ENCODE measurements around the gene PHF1. TPM values are rescaled to one million over a fixed set of nuclear protein-coding genes. Genes with fewer than 3 reads are reported as not detected.

PHF1 gene
- polyA plus RNA-seq, 1 donor (not counting 4 experiments of a cell fraction or from before 2014, with no cell fraction given) = 15.8 TPM

DNA sequence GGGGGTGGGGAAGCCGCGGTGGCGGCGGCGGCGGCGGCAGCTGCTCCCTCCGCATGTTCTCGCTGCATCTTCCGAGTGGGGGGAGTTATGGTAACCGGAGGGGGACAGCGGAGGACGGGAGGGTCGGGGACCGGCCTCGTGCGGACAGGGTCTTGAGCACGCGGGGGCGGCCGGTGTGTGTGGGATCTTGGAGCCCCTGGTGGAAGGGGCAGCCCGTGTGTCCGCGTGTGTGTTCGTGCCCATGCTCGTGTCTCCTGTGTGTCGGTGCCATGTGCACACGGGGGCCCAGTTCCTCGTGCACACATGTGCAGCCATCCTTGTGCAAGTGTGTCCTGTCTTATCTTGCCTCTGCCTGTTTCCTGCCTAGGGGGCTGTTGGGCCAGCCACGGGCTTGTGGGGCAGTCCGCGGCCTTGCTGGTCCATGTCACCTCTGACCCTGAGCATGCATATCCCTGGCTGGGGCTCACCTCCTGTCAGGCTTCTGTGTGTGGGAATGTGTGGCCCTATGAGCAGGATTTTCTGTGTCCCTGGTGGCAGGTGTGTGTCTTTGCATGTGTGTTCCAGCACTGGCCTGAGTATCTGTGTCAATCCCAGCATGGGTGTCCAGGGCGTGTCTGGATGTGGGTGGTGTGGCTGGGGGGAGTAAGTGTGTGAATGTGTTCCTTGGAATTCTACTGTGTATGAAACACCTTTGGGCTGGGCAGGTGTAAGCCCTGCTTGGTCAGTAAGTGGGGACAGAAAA is 17.6 kb downstream of the PHF1 start:
- Histone ChIP-seq H3K4me2 (ENCODE audit: control insufficient read depth, extremely low read depth, insufficient read depth, low read depth, low read length) (peak overlapping the region; percentile 81), H2AFZ (ENCODE audit: control insufficient read depth, low read length) (peak overlapping the region; percentile 69), H3K4me1 (ENCODE audit: control insufficient read depth, extremely low read depth, insufficient read depth, low read length) (peaks cover 47% of the 10 kb centered on the region), H3K9me1 (ENCODE audit: control insufficient read depth, extremely low read depth, insufficient read depth, low read length) (no peaks in the 10 kb centered on the region), H3K79me2 (ENCODE audit: control insufficient read depth, insufficient read depth, low read length) (peaks cover 6% of the 10 kb centered on the region), H3K9ac (ENCODE audit: control insufficient read depth, extremely low read depth, insufficient read depth, low read length) (peak overlapping the region; percentile 60), H3K27me3 (ENCODE audit: control insufficient read depth, extremely low read depth, insufficient read depth, low read length) (no peaks in the 10 kb centered on the region), H3K27ac (ENCODE audit: control insufficient read depth, insufficient read depth, low read length) (peak overlapping the region; percentile 52), H4K20me1 (ENCODE audit: control insufficient read depth, extremely low read depth, insufficient read depth, low read length) (no peaks in the 10 kb centered on the region), H3K36me3 (ENCODE audit: control insufficient read depth in 2 of 2, extremely low read depth in 1 of 2, insufficient read depth in 2 of 2, low read length in 2 of 2) (no peaks in the 10 kb centered on the region), H3K4me3 (ENCODE audit: control insufficient read depth in 2 of 3, extremely low read depth in 1 of 3, insufficient read depth in 2 of 3, low read depth in 1 of 3, low read length in 3 of 3) (peak overlapping the region; percentile 46 to 65 (median 51)), H3K9me3 (ENCODE audit: control insufficient read depth, low read depth, low read length) (no peaks in the 10 kb centered on the region)
- TF ChIP-seq EZH2 (IDR thresholded peaks at IDR 0.05; ENCODE audit: low read length) = no peak
- TF ChIP-seq, protein P1, sequence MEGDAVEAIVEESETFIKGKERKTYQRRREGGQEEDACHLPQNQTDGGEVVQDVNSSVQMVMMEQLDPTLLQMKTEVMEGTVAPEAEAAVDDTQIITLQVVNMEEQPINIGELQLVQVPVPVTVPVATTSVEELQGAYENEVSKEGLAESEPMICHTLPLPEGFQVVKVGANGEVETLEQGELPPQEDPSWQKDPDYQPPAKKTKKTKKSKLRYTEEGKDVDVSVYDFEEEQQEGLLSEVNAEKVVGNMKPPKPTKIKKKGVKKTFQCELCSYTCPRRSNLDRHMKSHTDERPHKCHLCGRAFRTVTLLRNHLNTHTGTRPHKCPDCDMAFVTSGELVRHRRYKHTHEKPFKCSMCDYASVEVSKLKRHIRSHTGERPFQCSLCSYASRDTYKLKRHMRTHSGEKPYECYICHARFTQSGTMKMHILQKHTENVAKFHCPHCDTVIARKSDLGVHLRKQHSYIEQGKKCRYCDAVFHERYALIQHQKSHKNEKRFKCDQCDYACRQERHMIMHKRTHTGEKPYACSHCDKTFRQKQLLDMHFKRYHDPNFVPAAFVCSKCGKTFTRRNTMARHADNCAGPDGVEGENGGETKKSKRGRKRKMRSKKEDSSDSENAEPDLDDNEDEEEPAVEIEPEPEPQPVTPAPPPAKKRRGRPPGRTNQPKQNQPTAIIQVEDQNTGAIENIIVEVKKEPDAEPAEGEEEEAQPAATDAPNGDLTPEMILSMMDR (optimal IDR thresholded peaks at IDR 0.05 in 1 of 3, IDR thresholded peaks at IDR 0.05 in 1 of 3, conservative IDR thresholded peaks at IDR 0.05 in 1 of 3; ENCODE audit: extremely low read depth in 1 of 3, insufficient read depth in 2 of 3, low read length in 3 of 3) = peak; percentile 35 to 58 (median 44)
- dilution Hi-C loops (cut with MboI; ENCODE audit: extremely low pct_ligation_motif_present, low sequenced_read_pairs) = no loop called here
- FAIRE-seq = no peak
- DNase-seq (ENCODE audit: low read depth, low spot score) = peak; percentile 58

DNA sequence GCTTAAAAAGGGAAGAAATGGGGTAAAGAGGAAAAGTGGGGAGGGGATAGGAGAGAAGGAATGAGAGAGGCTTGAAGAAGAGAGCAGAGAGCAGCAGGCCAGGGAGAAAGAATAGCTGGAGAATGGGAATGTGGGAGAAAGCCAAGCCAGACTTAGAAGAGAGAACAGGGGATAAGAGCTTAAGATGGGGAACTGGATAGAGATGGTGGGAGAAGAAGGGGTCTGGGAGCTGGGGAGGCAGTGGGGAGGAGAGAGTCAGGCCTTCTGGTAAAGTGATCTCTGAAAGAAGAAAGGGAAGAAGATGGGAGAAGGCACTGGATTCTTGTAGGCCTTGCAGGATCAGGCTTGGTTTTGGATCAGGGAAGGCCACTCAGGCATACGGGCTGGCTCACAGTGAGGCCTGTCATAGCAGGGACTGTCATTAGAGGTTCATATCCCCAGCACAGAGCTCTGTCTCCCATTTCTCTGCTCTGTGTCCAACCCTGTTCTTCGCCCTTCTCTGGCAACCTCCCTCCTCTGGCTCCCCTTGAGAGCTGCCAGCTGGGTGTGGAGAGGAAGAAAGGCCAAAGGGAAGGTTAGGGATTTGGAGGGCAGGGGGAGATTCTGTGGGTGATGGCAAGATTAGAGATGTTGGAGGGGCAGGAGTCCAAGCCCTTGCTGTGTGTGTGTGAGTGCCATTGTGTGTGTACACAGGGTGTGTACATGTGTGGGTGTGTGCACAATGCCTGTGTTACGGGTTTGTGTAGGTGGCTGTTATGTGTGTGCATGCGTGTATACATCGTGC is 18.3 kb downstream of the PHF1 start:
- Histone ChIP-seq H3K4me2 (ENCODE audit: control insufficient read depth, extremely low read depth, insufficient read depth, low read depth, low read length) (peak overlapping the region; percentile 81), H3K27me3 (ENCODE audit: control insufficient read depth, extremely low read depth, insufficient read depth, low read length) (no peaks in the 10 kb centered on the region), H3K9me3 (ENCODE audit: control insufficient read depth, low read depth, low read length) (no peaks in the 10 kb centered on the region), H3K79me2 (ENCODE audit: control insufficient read depth, insufficient read depth, low read length) (peaks cover 6% of the 10 kb centered on the region), H4K20me1 (ENCODE audit: control insufficient read depth, extremely low read depth, insufficient read depth, low read length) (no peaks in the 10 kb centered on the region), H3K9me1 (ENCODE audit: control insufficient read depth, extremely low read depth, insufficient read depth, low read length) (no peaks in the 10 kb centered on the region), H3K9ac (ENCODE audit: control insufficient read depth, extremely low read depth, insufficient read depth, low read length) (peak overlapping the region; percentile 18), H2AFZ (ENCODE audit: control insufficient read depth, low read length) (no peak overlapping the region), H3K4me1 (ENCODE audit: control insufficient read depth, extremely low read depth, insufficient read depth, low read length) (peaks cover 47% of the 10 kb centered on the region), H3K36me3 (ENCODE audit: control insufficient read depth in 2 of 2, extremely low read depth in 1 of 2, insufficient read depth in 2 of 2, low read length in 2 of 2) (no peaks in the 10 kb centered on the region), H3K4me3 (ENCODE audit: control insufficient read depth in 2 of 3, extremely low read depth in 1 of 3, insufficient read depth in 2 of 3, low read depth in 1 of 3, low read length in 3 of 3) (no peak overlapping the region), H3K27ac (ENCODE audit: control insufficient read depth, insufficient read depth, low read length) (peak overlapping the region; percentile 52)
- FAIRE-seq (no peak), DNase-seq (ENCODE audit: low read depth, low spot score) (no peak)
- dilution Hi-C loops (cut with MboI; ENCODE audit: extremely low pct_ligation_motif_present, low sequenced_read_pairs) = no loop called here
- TF ChIP-seq EZH2 (IDR thresholded peaks at IDR 0.05; ENCODE audit: low read length) = no peak
- TF ChIP-seq, protein P1 (optimal IDR thresholded peaks at IDR 0.05 in 1 of 3, IDR thresholded peaks at IDR 0.05 in 1 of 3, conservative IDR thresholded peaks at IDR 0.05 in 1 of 3; ENCODE audit: extremely low read depth in 1 of 3, insufficient read depth in 2 of 3, low read length in 3 of 3) = no peak

Data from keratinocyte (primary cell).